ENCODE measurements around the gene SYT9. TPM values are rescaled to one million over a fixed set of nuclear protein-coding genes. Genes with fewer than 3 reads are reported as not detected.
A peak's percentile ranks its signal among the peaks of the same experiment; 100 is the strongest.

SYT9 gene
- total RNA-seq, 1 donor from 2014 or later = 0.07 TPM

DNA sequence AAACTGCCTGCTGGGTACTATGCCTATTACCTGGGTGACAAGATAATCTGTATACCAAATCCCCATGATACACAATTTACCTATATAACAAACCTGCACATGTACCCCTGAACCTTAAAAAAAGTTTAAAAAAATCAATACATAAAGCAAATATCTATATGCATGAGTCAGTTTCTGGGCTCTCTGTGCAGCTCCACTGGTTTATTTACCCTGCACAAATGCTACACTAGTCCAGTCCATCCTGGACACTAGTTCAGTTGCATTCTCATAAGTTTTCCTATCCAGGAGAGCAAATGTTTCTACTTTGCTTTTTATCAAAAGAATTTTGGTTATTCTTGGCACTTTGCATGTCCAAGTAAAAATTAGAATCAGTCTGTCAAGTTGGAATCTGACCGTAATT lies 133.8 kb downstream of the SYT9 start:
- Mint-ChIP-seq H3K27me3 (ENCODE audit: low read depth) (no peaks in the 10 kb centered on the region), H3K9me3 (ENCODE audit: low read depth) (peaks cover 3% of the 10 kb centered on the region), H3K4me1 (ENCODE audit: low read depth) (no peaks in the 10 kb centered on the region), H3K27ac (ENCODE audit: unreplicated experiment) (no peak overlapping the region), H3K36me3 (ENCODE audit: low read depth) (no peaks in the 10 kb centered on the region), H3K4me3 (ENCODE audit: unreplicated experiment) (no peak overlapping the region)
- no peak for DNase-seq (ENCODE audit: low spot score)
- TF ChIP-seq CTCF (IDR thresholded peaks at IDR 0.05) = no peak

DNA sequence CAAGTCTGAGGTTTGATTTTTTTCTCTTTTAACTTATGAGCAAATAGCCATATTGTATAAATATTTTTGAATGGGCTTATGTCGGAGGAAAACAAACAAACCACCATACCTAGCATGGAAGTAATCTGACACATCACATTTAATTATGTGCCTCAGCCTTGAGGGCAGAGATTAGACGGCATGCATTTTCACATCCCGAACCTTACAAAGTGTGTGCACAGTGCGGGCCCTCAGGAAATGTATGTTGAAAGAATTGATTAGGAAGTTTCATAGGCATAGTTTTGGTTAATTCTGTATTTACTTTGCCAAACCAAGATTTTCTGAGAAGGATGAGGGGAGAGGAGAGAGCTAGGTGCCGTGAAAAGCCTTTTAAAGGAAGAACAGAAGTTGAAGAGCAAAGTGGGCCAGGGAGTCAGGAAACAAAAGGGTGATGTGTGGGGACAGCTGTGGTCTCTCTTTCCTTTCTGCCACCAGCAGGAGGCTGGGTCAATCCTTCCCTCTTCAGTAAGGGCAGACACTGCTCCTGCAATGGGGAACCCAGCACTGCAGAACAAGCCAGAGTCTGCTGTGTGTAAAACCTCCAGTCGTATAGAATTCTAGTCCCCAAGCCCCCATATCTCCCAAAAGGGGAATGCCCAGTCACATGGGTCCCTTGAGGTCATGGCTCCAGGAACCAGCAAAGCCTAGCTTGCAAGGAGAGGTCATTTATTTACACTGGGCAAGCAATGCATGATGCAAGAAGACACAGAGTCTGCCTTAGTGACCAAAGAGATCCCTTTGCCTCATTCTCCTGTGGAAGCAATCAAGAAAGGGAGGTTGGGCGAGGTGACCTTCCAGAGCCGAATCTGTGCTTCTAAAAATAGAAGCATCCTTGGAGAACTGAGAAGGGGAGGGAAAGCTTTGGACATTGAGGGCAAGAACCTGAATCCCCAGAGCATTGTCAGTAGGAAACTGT lies 162.5 kb downstream of the SYT9 start:
- Mint-ChIP-seq H3K36me3 (ENCODE audit: low read depth) (peaks cover 2% of the 10 kb centered on the region), H3K27me3 (ENCODE audit: low read depth) (peaks cover 4% of the 10 kb centered on the region), H3K4me3 (ENCODE audit: unreplicated experiment) (no peak overlapping the region), H3K27ac (ENCODE audit: unreplicated experiment) (no peak overlapping the region), H3K9me3 (ENCODE audit: low read depth) (peaks cover 12% of the 10 kb centered on the region), H3K4me1 (ENCODE audit: low read depth) (no peaks in the 10 kb centered on the region)
- DNase-seq (ENCODE audit: low spot score) = no peak
- peak; percentile 12 for TF ChIP-seq CTCF (IDR thresholded peaks at IDR 0.05)

DNA sequence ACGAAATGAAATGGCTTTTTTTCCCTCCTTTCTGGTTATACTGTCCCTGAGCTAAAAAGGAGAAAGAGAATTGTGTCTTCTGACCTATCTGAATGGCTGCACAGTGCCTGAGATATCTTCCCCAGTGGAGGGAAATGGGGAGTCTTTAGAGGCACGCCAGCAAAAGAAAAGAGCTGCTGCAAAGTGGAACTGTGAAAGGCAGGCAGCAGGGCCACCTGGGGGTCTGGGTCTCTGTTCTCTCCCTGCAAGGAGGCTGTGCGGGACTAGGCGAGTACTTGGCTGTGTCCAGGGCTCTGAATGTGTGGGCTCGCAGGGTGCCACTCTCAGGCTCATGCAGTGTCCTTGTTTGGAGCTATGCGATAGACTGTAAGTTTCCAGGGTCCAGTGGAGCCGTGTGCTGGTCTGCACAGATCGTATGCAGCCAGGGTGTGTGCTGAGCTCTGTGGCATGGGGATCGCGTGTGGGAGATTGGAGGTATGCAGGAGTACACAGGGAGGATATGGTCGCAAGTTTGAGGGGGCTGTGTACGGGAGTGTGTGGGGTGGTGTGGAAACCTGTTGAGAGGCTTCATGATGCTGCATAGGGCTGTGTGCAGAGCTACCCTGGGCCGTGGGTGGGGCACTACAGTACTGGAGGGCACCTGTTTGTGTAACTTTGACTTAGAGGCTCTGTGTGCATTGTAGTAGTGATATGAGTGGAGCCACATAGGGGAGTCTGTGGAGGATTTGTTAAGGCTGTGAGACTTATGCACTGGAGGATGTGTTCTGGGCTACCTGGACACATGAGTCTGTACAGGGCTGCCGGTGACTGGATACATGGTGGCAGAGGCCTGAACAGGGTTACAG lies 163.5 kb downstream of the SYT9 start:
- no peaks in the 10 kb centered on the region for H3K4me1 Mint-ChIP-seq (ENCODE audit: low read depth)
- no peak overlapping the region for H3K27ac Mint-ChIP-seq (ENCODE audit: unreplicated experiment)
- H3K36me3 Mint-ChIP-seq (ENCODE audit: low read depth) = peaks cover 2% of the 10 kb centered on the region
- no peak for TF ChIP-seq CTCF (IDR thresholded peaks at IDR 0.05)
- no peak for DNase-seq (ENCODE audit: low spot score)
- H3K4me3 Mint-ChIP-seq (ENCODE audit: unreplicated experiment) = no peak overlapping the region
- peaks cover 2% of the 10 kb centered on the region for H3K27me3 Mint-ChIP-seq (ENCODE audit: low read depth)
- peaks cover 12% of the 10 kb centered on the region for H3K9me3 Mint-ChIP-seq (ENCODE audit: low read depth)

DNA sequence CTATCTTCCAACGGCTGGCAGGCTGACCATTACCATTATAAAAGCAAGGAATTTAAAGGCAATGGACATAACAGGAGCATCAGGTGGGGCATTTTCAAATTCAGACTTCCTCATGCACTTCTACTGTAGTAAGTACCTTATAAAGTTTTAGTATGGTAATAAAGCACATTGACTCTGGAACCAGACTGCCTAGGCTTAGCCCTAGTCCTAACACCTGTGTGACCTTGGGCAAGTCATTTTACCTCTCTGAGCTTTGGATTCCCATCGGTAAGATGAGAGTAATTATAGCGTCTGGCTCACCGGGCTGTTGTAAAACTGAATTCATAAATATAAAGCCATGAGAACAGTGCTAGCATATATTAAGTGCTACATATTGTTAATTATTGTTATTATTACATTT lies 164.4 kb downstream of the SYT9 start:
- H3K27me3 Mint-ChIP-seq (ENCODE audit: low read depth) = peaks cover 2% of the 10 kb centered on the region

More for the DNA sequence above, 164.4 kb downstream of the SYT9 start:
- Mint-ChIP-seq H3K36me3 (ENCODE audit: low read depth) (peaks cover 2% of the 10 kb centered on the region), H3K4me1 (ENCODE audit: low read depth) (no peaks in the 10 kb centered on the region), H3K9me3 (ENCODE audit: low read depth) (peaks cover 10% of the 10 kb centered on the region), H3K27ac (ENCODE audit: unreplicated experiment) (no peak overlapping the region), H3K4me3 (ENCODE audit: unreplicated experiment) (no peak overlapping the region)
- DNase-seq (ENCODE audit: low spot score) = no peak
- no peak for TF ChIP-seq CTCF (IDR thresholded peaks at IDR 0.05)
